Measurements from ENCODE around the gene CADPS. TPM values are rescaled to one million over a fixed set of nuclear protein-coding genes. Genes with fewer than 3 reads are reported as not detected.
"Not testable (repeated sequence)": the region's sequence is repeated elsewhere in the genome, so short reads cannot be mapped to it uniquely, and the experiment has no call there.

CADPS gene
- total RNA-seq, 2 experiments from 2014 or later, result not detected

- DNase-seq (no peak), ATAC-seq (ENCODE audit: low read depth) (no peak)
- no peak overlapping the region for H3K27ac Mint-ChIP-seq
- no peak overlapping the region for H3K4me3 Mint-ChIP-seq
- POLR2A ChIA-PET, result no interaction called here
- no peaks in the 10 kb centered on the region for H3K4me1 Mint-ChIP-seq
- no peaks in the 10 kb centered on the region for H3K36me3 Mint-ChIP-seq
- H3K27me3 Mint-ChIP-seq, result no peaks in the 10 kb centered on the region
- no peaks in the 10 kb centered on the region for H3K9me3 Mint-ChIP-seq
Observed at GRCh38 chr3:62602987-62603386, 272.2 kb downstream of the CADPS start.

GRCh38 chr3:62602129-62602770, 273.0 kb downstream of the CADPS start:
- POLR2A ChIA-PET, result no interaction called here
- H3K9me3 Mint-ChIP-seq, result no peaks in the 10 kb centered on the region
- H3K4me3 Mint-ChIP-seq, result no peak overlapping the region
- H3K27me3 Mint-ChIP-seq, result no peaks in the 10 kb centered on the region
- no peak overlapping the region for H3K27ac Mint-ChIP-seq
- H3K36me3 Mint-ChIP-seq, result no peaks in the 10 kb centered on the region
- ATAC-seq (ENCODE audit: low read depth) (no peak), DNase-seq (no peak)
- H3K4me1 Mint-ChIP-seq, result no peaks in the 10 kb centered on the region

GRCh38 chr3:62601238-62602070, 273.8 kb downstream of the CADPS start:
- H3K27ac Mint-ChIP-seq, result no peak overlapping the region
- H3K4me3 Mint-ChIP-seq, result no peak overlapping the region
- POLR2A ChIA-PET, result no interaction called here
- no peaks in the 10 kb centered on the region for H3K4me1 Mint-ChIP-seq
- DNase-seq, result no peak
- ATAC-seq (ENCODE audit: low read depth), result no peak
- no peaks in the 10 kb centered on the region for H3K36me3 Mint-ChIP-seq
- H3K27me3 Mint-ChIP-seq, result no peaks in the 10 kb centered on the region
- no peaks in the 10 kb centered on the region for H3K9me3 Mint-ChIP-seq

GRCh38 chr3:62600033-62600432, 275.2 kb downstream of the CADPS start:
- Mint-ChIP-seq H3K4me3 (no peak overlapping the region), H3K36me3 (no peaks in the 10 kb centered on the region), H3K9me3 (no peaks in the 10 kb centered on the region), H3K4me1 (no peaks in the 10 kb centered on the region), H3K27ac (no peak overlapping the region), H3K27me3 (no peaks in the 10 kb centered on the region)
- DNase-seq (no peak), ATAC-seq (ENCODE audit: low read depth) (no peak)
- POLR2A ChIA-PET, result no interaction called here

- no peak for DNase-seq
- no peak for ATAC-seq (ENCODE audit: low read depth)
- Mint-ChIP-seq H3K4me3 (no peak overlapping the region), H3K9me3 (no peaks in the 10 kb centered on the region), H3K27ac (no peak overlapping the region), H3K4me1 (no peaks in the 10 kb centered on the region), H3K36me3 (no peaks in the 10 kb centered on the region), H3K27me3 (peaks cover 2% of the 10 kb centered on the region)
- POLR2A ChIA-PET, result no interaction called here
Observed at GRCh38 chr3:62597491-62597890, 277.7 kb downstream of the CADPS start.

- H3K27ac Mint-ChIP-seq, result no peak overlapping the region
- POLR2A ChIA-PET, result no interaction called here
Observed at GRCh38 chr3:62592408-62592807, 282.8 kb downstream of the CADPS start.

GRCh38 chr3:62589078-62589477, 286.1 kb downstream of the CADPS start:
- POLR2A ChIA-PET, result no interaction called here
- H3K4me1 Mint-ChIP-seq, result no peaks in the 10 kb centered on the region
- no peaks in the 10 kb centered on the region for H3K36me3 Mint-ChIP-seq
- DNase-seq, result no peak
- no peak overlapping the region for H3K27ac Mint-ChIP-seq
- ATAC-seq (ENCODE audit: low read depth), result no peak
- no peaks in the 10 kb centered on the region for H3K27me3 Mint-ChIP-seq
- no peaks in the 10 kb centered on the region for H3K9me3 Mint-ChIP-seq
- no peak overlapping the region for H3K4me3 Mint-ChIP-seq

More at GRCh38 chr3:62592408-62592807, 282.8 kb downstream of the CADPS start:
- Mint-ChIP-seq H3K36me3 (no peaks in the 10 kb centered on the region), H3K4me1 (no peaks in the 10 kb centered on the region), H3K9me3 (no peaks in the 10 kb centered on the region), H3K4me3 (no peak overlapping the region), H3K27me3 (peaks cover 2% of the 10 kb centered on the region)
- ATAC-seq (ENCODE audit: low read depth), result no peak
- DNase-seq, result no peak

- POLR2A ChIA-PET, result no interaction called here
- DNase-seq (no peak), ATAC-seq (ENCODE audit: low read depth) (no peak)
- H3K4me1 Mint-ChIP-seq, result no peaks in the 10 kb centered on the region
- H3K27ac Mint-ChIP-seq, result no peak overlapping the region
- no peaks in the 10 kb centered on the region for H3K27me3 Mint-ChIP-seq
- H3K9me3 Mint-ChIP-seq, result no peaks in the 10 kb centered on the region
- no peak overlapping the region for H3K4me3 Mint-ChIP-seq
- H3K36me3 Mint-ChIP-seq, result no peaks in the 10 kb centered on the region
Observed at GRCh38 chr3:62587579-62588031, 287.6 kb downstream of the CADPS start.

- Mint-ChIP-seq H3K4me1 (no peaks in the 10 kb centered on the region), H3K27me3 (no peaks in the 10 kb centered on the region), H3K27ac (no peak overlapping the region), H3K36me3 (no peaks in the 10 kb centered on the region), H3K4me3 (no peak overlapping the region), H3K9me3 (no peaks in the 10 kb centered on the region)
- DNase-seq (no peak), ATAC-seq (ENCODE audit: low read depth) (no peak)
- POLR2A ChIA-PET, result no interaction called here
Observed at GRCh38 chr3:62587169-62587568, 288.0 kb downstream of the CADPS start.

- ATAC-seq (ENCODE audit: low read depth) (no peak), DNase-seq (no peak)
- peaks cover 1% of the 10 kb centered on the region for H3K9me3 Mint-ChIP-seq
- POLR2A ChIA-PET, result no interaction called here
- H3K4me3 Mint-ChIP-seq, result no peak overlapping the region
- no peak overlapping the region for H3K27ac Mint-ChIP-seq
- H3K27me3 Mint-ChIP-seq, result no peaks in the 10 kb centered on the region
- no peaks in the 10 kb centered on the region for H3K4me1 Mint-ChIP-seq
- H3K36me3 Mint-ChIP-seq, result no peaks in the 10 kb centered on the region
Observed at GRCh38 chr3:62586356-62586755, 288.9 kb downstream of the CADPS start.

GRCh38 chr3:62585861-62586260, 289.4 kb downstream of the CADPS start:
- H3K27me3 Mint-ChIP-seq, result no peaks in the 10 kb centered on the region
- H3K36me3 Mint-ChIP-seq, result no peaks in the 10 kb centered on the region
- H3K4me1 Mint-ChIP-seq, result no peaks in the 10 kb centered on the region
- no peak overlapping the region for H3K4me3 Mint-ChIP-seq
- ATAC-seq (ENCODE audit: low read depth) (no peak), DNase-seq (no peak)
- H3K9me3 Mint-ChIP-seq, result peaks cover 1% of the 10 kb centered on the region
- H3K27ac Mint-ChIP-seq, result no peak overlapping the region
- POLR2A ChIA-PET, result no interaction called here

- no peak overlapping the region for H3K4me3 Mint-ChIP-seq
- H3K4me1 Mint-ChIP-seq, result no peaks in the 10 kb centered on the region
- DNase-seq, result no peak
- no peak overlapping the region for H3K27ac Mint-ChIP-seq
- no peaks in the 10 kb centered on the region for H3K27me3 Mint-ChIP-seq
- H3K36me3 Mint-ChIP-seq, result no peaks in the 10 kb centered on the region
- no peak for ATAC-seq (ENCODE audit: low read depth)
- POLR2A ChIA-PET, result no interaction called here
- H3K9me3 Mint-ChIP-seq, result peaks cover 3% of the 10 kb centered on the region
Observed at GRCh38 chr3:62584636-62585035, 290.6 kb downstream of the CADPS start.

GRCh38 chr3:62582495-62583172, 292.6 kb downstream of the CADPS start:
- no peaks in the 10 kb centered on the region for H3K27me3 Mint-ChIP-seq
- no peak overlapping the region for H3K27ac Mint-ChIP-seq
- POLR2A ChIA-PET, result no interaction called here
- H3K9me3 Mint-ChIP-seq, result peaks cover 9% of the 10 kb centered on the region
- H3K4me1 Mint-ChIP-seq, result no peaks in the 10 kb centered on the region
- no peak for DNase-seq
- H3K36me3 Mint-ChIP-seq, result no peaks in the 10 kb centered on the region
- H3K4me3 Mint-ChIP-seq, result no peak overlapping the region
- no peak for ATAC-seq (ENCODE audit: low read depth)

- H3K4me3 Mint-ChIP-seq; H3K9me3 Mint-ChIP-seq; ATAC-seq (ENCODE audit: low read depth); H3K4me1 Mint-ChIP-seq; H3K27me3 Mint-ChIP-seq; H3K27ac Mint-ChIP-seq; POLR2A ChIA-PET; DNase-seq; H3K36me3 Mint-ChIP-seq: not testable (repeated sequence)
Observed at GRCh38 chr3:62580485-62580884, 294.7 kb downstream of the CADPS start.

All from activated naive CD8-positive, alpha-beta T cell treated with anti-CD3 and anti-CD28 coated beads, Interleukin-2, amount 10 ng/mL, durations not matched to agents 7 days and 5 days (primary cell).